Testis (tissue), 2 donors: ENCODE measurements around the gene ETV7.

Experiments used
- CTCF ChIP-seq, 3 experiments: fragments of 450-650 bp in 2 of 3; fragments of 200-600 bp in 1 of 3; sonication (generic) in 1 of 3; IDR thresholded peaks; one replicate each; pipeline ENCODE4 v1.5.1; 2016 to 2019; ENCODE audit warnings: antibody characterized with exemption in 3 of 3, mild to moderate bottlenecking in 2 of 3, moderate library complexity in 1 of 3
- POLR2A ChIP-seq: fragments of 450-650 bp; IDR thresholded peaks from one replicate; pipeline ENCODE4 v1.6.1; 2017; ENCODE audit warnings: antibody characterized with exemption, mild to moderate bottlenecking, moderate library complexity

GRCh38 chr6:36330366-36330765, 57.1 kb downstream of the ETV7 start:
- TF ChIP-seq CTCF (IDR thresholded peaks at IDR 0.05) (no peak), POLR2A (no peak)
